ENCODE results near the gene SLC25A51. TPM values are rescaled to one million over a fixed set of nuclear protein-coding genes. Genes with fewer than 3 reads are reported as not detected.

Gene SLC25A51
- total RNA-seq, result 66.8 and 70.4 TPM in 2 replicates

GRCh38 chr9:37903647-37904444, at the start of gene SLC25A51:
SLC25A51 (minus strand) TSS chr9:37904127; CDS start chr9:37888550, 15,577 bp downstream.

Other genes starting within 250 kb of the SLC25A51 start
- gene TRMT10B, start 150.3 kb downstream of the SLC25A51 start, total RNA-seq, result 1.8 and 2.5 TPM in 2 replicates
- 30.2 and 35.8 TPM in 2 replicates for gene EXOSC3, start 119.1 kb downstream of the SLC25A51 start, total RNA-seq
- 11.3 and 18.9 TPM in 2 replicates for gene DCAF10, start 103.3 kb downstream of the SLC25A51 start, total RNA-seq
- 13.2 and 28.9 TPM in 2 replicates for gene SHB, start 165.1 kb upstream of the SLC25A51 start, total RNA-seq

All from endothelial cell of coronary artery (primary cell).